DOHH2 (cell line): ENCODE measurements around the gene CYP26B1.

ENCODE experiments used
- CTCF ChIP-seq: fragments of 200-600 bp; sonication (generic); IDR thresholded peaks from one replicate; pipeline ENCODE4 v1.5.1; 2014; ENCODE audit warnings: antibody characterized with exemption, mild to moderate bottlenecking, low read depth, low read length; ENCODE audit not compliant: poor library complexity, severe bottlenecking
- EZH2phosphoT487 ChIP-seq: fragments of 200-600 bp; sonication (generic); IDR thresholded peaks from 2 replicates; pipeline ENCODE4 v1.6.1; 2017; ENCODE audit warnings: borderline replicate concordance, mild to moderate bottlenecking, antibody characterized with exemption, low read length, moderate library complexity, mixed read lengths

DNA sequence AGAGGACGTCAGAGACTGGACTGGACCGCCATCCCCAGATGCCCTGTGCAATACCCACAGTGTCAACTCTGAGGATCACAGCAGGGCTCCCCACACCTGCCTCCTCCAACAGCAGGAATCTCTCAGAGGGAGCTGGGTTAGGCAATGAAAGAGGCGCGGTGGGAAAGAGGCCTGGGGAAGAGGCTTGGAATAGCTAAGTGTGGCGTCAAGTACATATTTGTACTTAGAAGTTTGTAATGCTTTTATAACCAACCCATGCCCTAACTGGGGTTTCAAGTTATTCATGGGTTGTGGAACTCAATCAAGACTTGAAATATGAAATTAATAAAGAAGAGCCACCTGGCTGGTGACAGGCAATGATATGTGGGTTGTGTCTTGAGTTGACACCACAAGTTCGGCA is 28.7 kb downstream of the CYP26B1 start:
- no peak for TF ChIP-seq CTCF
- TF ChIP-seq EZH2phosphoT487: no peak
